K562 (cell line): ENCODE data around the gene SLC33A1.

Experiments
- ARNT ChIP-seq, 2 experiments: fragments of 450-650 bp; IDR thresholded peaks; 2 replicates each; pipeline ENCODE4 v1.6.1; 2016; ENCODE audit warnings: mild to moderate bottlenecking in 1 of 2
- CTCF ChIP-seq, 3 experiments: IDR thresholded peaks in 2 of 3; conservative IDR thresholded peaks in 1 of 3; 2 replicates each; pipeline ENCODE4 v1.5.1; 2011 to 2012; ENCODE audit warnings: low read length in 3 of 3, mild to moderate bottlenecking in 3 of 3, control low read depth in 2 of 3, improper control_type of control experiment in 1 of 3, inconsistent platforms in 1 of 3, low read depth in 1 of 3, mixed read lengths in 1 of 3, moderate library complexity in 1 of 3; ENCODE audit not compliant: insufficient read depth in 2 of 3
- FOXM1 ChIP-seq, 2 experiments: fragments of 450-650 bp in 1 of 2; sonication (generic) in 1 of 2; formaldehyde crosslinking in 1 of 2; IDR thresholded peaks; 2 replicates each; pipeline versions ENCODE4 v1.6.1 to v1.9.0; 2017 to 2022; ENCODE audit warnings: low read depth in 2 of 2, mild to moderate bottlenecking in 2 of 2, missing genetic modification reagents in 1 of 2, moderate library complexity in 1 of 2
- HDAC6 ChIP-seq: IDR thresholded peaks from 2 replicates; pipeline ENCODE4 v1.6.1; 2012; ENCODE audit warnings: low read depth, mild to moderate bottlenecking, control low read depth, inconsistent platforms, low read length, moderate library complexity
- HNRNPL ChIP-seq: fragments of 200-400 bp; formaldehyde crosslinking; IDR thresholded peaks from 2 replicates; pipeline ENCODE4 v1.6.1; 2017; ENCODE audit warnings: low read depth, mild to moderate bottlenecking, low read length
- IRF2 ChIP-seq: sonication (generic); formaldehyde crosslinking; IDR thresholded peaks from 2 replicates; pipeline ENCODE4 v1.8.1; 2022; ENCODE audit warnings: mild to moderate bottlenecking, missing genetic modification reagents
- NFE2L1 ChIP-seq: fragments of 450-650 bp; IDR thresholded peaks from 2 replicates; pipeline ENCODE4 v1.6.1; 2016; ENCODE audit warnings: missing genetic modification characterization, low read depth, mild to moderate bottlenecking, missing compliant biosample characterization, moderate library complexity, borderline replicate concordance
- POLR2A ChIP-seq: fragments of 450-650 bp; conservative IDR thresholded peaks from 2 replicates; pipeline ENCODE4 v1.6.1; 2016
- POLR2AphosphoS2 ChIP-seq: IDR thresholded peaks from 2 replicates; pipeline ENCODE4 v1.6.1; 2012; ENCODE audit warnings: low read length, improper control_type of control experiment
- PTBP1 ChIP-seq: fragments of 200-400 bp; formaldehyde crosslinking; IDR thresholded peaks from 2 replicates; pipeline ENCODE4 v1.6.1; 2017; ENCODE audit warnings: low read depth, low read length
- SP1 ChIP-seq: sonication (generic); formaldehyde crosslinking; IDR thresholded peaks from 2 replicates; pipeline ENCODE4 v1.8.1; 2022; ENCODE audit warnings: mild to moderate bottlenecking, missing genetic modification reagents
- TEAD4 ChIP-seq, 2 experiments: sonication (generic) in 1 of 2; formaldehyde crosslinking in 1 of 2; IDR thresholded peaks; 2 replicates each; pipeline versions ENCODE4 v1.6.1 to v1.8.0; 2012 to 2022; ENCODE audit warnings: borderline replicate concordance in 1 of 2, inconsistent platforms in 1 of 2, low read length in 1 of 2, mild to moderate bottlenecking in 1 of 2, missing genetic modification reagents in 1 of 2
- USF2 ChIP-seq: sonication (generic); formaldehyde crosslinking; IDR thresholded peaks from 2 replicates; pipeline ENCODE4 v1.5.0; 2020; ENCODE audit warnings: missing genetic modification reagents

DNA sequence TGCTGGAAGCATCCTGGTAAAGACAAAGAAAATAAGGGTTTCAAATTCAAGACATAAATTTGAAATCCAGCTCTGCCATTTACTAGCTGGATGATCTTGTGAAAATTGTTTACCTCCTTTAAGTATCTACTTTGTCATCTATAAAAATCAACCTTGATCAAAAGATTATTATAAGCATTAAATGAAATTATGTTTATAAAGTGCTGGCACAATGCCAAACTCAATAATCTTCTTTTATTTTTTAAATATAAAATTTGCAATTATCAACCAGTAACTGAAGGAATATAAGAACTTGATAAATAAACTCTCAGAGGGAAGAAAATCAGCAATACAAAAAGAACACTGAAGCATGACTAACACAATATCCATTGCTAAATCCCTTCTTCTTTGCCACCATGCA lies 73.9 kb downstream of the SLC33A1 start:
- TF ChIP-seq TEAD4 (IDR thresholded peaks at IDR 0.05; ENCODE audit: low read length) (no peak), TEAD4 (CRISPR knock-in tag; IDR thresholded peaks at IDR 0.05; ENCODE audit: borderline replicate concordance) (no peak), HDAC6 (no peak), CTCF (IDR thresholded peaks at IDR 0.05 in 2 of 3, conservative IDR thresholded peaks at IDR 0.05 in 1 of 3; ENCODE audit: insufficient read depth in 2 of 3, low read depth in 1 of 3, low read length in 3 of 3) (no peak), FOXM1 (IDR thresholded peaks at IDR 0.05; ENCODE audit: low read depth) (no peak), FOXM1 (CRISPR knock-in tag; IDR thresholded peaks at IDR 0.05; ENCODE audit: low read depth) (no peak), NFE2L1 (tag) (no peak), SP1 (CRISPR knock-in tag) (no peak), POLR2A (no peak), HNRNPL (no peak), USF2 (CRISPR knock-in tag) (no peak), IRF2 (CRISPR knock-in tag) (no peak), ARNT (IDR thresholded peaks at IDR 0.05) (no peak), POLR2AphosphoS2 (no peak), PTBP1 (no peak)
